HEK293T (cell line): ENCODE data around the gene SKOR1.

Experiments
- ARNT ChIP-seq: fragments of 450-650 bp; IDR thresholded peaks from 2 replicates; pipeline ENCODE4 v1.6.1; 2017; ENCODE audit warnings: mild to moderate bottlenecking
- BHLHE40 ChIP-seq: fragments of 450-650 bp; IDR thresholded peaks from 2 replicates; pipeline ENCODE4 v1.6.1; 2016; ENCODE audit warnings: mild to moderate bottlenecking, moderate library complexity, borderline replicate concordance
- ELF4 ChIP-seq: fragments of 450-650 bp; IDR thresholded peaks from 2 replicates; pipeline ENCODE4 v1.6.1; 2017; ENCODE audit warnings: antibody characterized with exemption
- FOXA1 ChIP-seq: fragments of 450-650 bp; IDR thresholded peaks from 2 replicates; pipeline ENCODE4 v1.6.1; 2016; ENCODE audit warnings: mild to moderate bottlenecking
- FOXM1 ChIP-seq: fragments of 450-650 bp; IDR thresholded peaks from 2 replicates; pipeline ENCODE4 v1.6.1; 2017; ENCODE audit warnings: mild to moderate bottlenecking, borderline replicate concordance
- HDGF ChIP-seq: fragments of 450-650 bp; IDR thresholded peaks from 2 replicates; pipeline ENCODE4 v1.6.1; 2017; ENCODE audit warnings: antibody characterized with exemption, borderline replicate concordance
- LEF1 ChIP-seq: fragments of 450-650 bp; IDR thresholded peaks from 2 replicates; pipeline ENCODE4 v1.6.1; 2017; ENCODE audit warnings: mild to moderate bottlenecking, borderline replicate concordance
- PKNOX1 ChIP-seq: fragments of 450-650 bp; IDR thresholded peaks from 2 replicates; pipeline ENCODE4 v1.6.1; 2016
- SP1 ChIP-seq: fragments of 450-650 bp; IDR thresholded peaks from 2 replicates; pipeline ENCODE4 v1.6.1; 2017
- ZNF384 ChIP-seq: fragments of 450-650 bp; IDR thresholded peaks from 2 replicates; pipeline ENCODE4 v1.6.1; 2016

- TF ChIP-seq FOXM1 (no peak), SP1 (no peak), ZNF384 (no peak), BHLHE40 (no peak), LEF1 (no peak), FOXA1 (no peak), ARNT (no peak), HDGF (no peak), PKNOX1 (no peak), ELF4 (no peak)
These were observed 6.1 kb downstream of the SKOR1 start for GRCh38 chr15:67831363-67831762.
